Measurements from ENCODE around the gene ZNF672.
"Not testable (repeated sequence)": the region's sequence is repeated elsewhere in the genome, so short reads cannot be mapped to it uniquely, and the experiment has no call there.

The ZNF672 gene

DNA sequence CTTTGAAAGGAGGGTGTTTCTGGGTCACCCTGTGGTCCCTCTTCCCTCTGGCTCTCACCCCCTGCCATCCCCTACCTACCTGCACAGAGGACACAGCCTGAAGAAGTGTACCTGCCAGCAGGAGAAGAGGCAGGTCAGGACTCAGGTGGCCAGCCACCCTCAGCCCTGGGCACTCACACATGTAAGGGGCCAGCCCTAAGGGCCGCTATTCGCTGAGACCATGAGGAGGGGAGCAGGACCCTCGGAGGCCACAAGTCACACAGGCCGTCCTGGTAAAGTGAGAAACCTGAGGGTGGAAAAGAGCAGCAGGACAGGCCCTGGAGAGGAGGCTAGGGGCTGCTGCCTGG, 19.7 kb downstream of the ZNF672 start:
- DNase-seq, result no peak

DNA sequence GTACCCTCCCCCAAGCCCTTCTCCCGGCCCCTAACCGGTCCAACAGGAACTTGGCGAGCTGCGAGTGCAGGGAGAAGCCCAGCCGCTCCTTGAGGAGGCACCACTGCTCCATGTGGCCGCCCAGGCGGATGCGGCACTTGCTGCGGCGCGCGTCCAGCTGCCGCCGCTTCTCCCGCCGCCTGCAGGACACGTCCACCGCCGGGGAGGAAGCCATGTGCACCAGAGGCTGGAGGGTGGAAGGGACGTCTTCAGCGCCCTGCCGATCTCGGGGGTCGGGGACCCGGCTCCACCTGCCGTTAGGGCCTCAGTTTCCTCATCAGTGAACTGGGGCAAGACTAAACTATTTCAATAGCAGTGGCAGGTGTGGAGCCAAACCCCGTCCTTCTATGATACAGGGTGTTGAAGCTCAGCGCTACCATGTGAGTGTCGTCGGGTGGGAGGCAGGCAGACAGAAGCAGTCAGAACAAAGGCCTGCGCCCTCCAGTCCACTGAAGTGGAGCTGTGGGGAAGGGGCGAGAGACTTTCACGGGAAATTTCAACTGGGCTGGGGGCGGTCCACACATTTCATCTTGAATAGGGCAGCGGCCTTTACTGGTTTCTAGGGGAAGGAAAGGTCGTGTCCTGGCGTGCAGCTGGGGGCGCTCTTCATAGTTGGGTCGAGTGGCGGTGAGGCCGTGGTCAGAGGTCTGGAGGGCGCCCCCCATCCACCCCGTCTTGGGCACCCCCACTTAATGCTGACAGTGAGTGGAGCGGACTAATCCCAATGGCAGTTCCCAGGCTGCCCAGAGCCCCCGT, 20.3 kb downstream of the ZNF672 start:
- no peak for DNase-seq

DNA sequence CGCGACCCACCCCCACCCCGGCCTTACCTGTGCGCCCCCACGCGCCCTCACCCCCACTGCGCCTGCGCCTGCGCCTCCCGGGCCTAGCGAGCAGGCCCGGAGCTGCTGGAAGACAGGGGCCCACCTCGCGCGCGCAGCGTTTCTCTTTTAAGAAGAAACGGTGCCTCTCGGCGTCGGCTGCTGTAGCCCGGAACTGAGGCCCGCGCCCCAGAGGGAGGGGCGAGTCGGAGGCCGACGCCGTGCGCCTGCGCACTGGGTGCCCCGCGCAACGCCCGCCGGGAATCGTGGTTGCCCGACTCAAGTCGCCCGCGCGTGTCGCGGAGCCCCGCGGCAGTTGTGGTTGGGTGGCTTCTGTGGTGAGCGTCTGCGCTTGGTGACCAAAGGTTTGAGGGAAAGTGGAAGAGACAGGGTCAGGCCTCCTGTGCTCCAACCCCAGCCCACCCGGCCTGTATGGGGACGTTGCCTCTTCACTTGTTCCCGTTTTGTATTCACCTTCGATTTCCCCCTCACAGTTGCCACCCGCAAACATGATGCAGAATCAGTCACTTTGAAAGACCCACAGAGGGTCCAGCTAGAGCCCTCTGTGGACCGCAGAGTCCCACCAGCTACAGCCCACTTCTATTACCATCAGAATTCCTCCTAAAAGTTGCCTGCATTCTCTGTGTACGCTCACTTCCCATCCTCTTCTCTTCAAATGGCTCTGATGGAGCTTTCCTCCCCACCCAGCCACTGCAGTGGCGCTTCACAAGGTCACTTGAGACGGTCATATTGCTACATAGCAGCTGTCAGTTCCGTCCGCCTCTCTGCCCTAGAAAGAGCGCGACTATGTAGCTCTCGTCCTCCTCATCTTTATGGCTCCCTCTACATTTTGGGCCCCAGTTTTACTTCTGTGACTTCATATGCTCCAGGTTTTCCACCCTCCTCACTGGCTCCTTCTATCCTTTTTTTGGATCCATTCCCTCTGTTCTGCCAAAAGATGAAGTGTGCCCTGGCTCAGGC, 21.2 kb downstream of the ZNF672 start, which contains the start of gene ZNF692:
ZNF692 (minus strand) TSS at position 195 of the 999 bp plus-strand sequence. CDS start 776 bp downstream, outside the sequence.
- DNase-seq, result peak; percentile 51 to 84

DNA sequence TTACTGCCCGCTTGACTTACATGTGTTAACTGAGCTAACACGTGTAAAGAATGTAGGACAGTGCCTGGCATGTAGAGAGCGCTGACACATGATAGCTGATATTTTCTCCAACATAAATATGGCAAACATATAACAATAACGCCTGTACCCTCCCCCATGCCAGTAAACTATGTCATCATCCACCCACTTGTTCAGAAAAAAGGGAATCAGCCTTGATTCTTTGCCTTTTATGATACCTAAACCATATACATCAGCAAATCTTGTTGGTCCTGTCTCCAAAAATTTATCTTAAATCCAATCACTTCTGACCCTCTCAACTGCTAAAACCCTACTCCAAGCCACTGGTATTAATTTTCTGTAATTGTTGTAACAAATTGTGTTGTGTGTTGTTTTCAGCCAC, 22.0 kb downstream of the ZNF672 start:
- DNase-seq, result no peak

DNA sequence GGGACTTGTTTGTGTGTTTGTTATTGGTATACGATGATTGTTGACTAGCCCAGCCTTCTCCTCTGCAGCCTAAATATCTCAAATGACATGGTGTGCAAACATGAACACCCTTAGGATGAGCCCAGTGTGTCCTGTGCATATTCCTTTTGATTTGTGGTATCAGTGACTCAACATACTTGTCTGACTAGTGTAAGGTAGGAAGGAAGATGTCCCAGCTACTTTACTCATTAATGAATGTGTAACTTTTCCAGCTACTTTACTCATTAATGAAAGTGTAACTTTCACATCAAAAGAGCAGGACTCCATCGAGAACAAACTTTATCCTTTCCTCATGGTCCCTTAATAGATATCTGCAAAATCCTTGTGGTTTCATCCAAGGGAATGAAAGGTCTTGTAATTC, 23.6 kb downstream of the ZNF672 start:
- no peak for DNase-seq

DNA sequence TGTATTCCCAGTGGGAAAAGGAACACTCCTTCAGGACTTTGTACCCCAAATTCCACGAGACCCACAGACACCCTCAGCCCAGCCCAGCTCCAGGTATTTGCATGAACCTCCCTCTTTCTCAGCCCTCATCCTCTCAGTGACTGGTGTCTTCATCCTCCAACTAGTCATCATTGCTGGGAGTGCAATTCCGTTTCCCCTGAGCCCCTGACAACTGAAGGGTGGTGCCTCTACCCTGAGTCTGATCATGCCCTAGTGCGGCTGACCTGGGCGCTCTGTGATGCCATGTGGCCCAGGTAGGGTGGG, 24.6 kb downstream of the ZNF672 start:
- no peak for DNase-seq

DNA sequence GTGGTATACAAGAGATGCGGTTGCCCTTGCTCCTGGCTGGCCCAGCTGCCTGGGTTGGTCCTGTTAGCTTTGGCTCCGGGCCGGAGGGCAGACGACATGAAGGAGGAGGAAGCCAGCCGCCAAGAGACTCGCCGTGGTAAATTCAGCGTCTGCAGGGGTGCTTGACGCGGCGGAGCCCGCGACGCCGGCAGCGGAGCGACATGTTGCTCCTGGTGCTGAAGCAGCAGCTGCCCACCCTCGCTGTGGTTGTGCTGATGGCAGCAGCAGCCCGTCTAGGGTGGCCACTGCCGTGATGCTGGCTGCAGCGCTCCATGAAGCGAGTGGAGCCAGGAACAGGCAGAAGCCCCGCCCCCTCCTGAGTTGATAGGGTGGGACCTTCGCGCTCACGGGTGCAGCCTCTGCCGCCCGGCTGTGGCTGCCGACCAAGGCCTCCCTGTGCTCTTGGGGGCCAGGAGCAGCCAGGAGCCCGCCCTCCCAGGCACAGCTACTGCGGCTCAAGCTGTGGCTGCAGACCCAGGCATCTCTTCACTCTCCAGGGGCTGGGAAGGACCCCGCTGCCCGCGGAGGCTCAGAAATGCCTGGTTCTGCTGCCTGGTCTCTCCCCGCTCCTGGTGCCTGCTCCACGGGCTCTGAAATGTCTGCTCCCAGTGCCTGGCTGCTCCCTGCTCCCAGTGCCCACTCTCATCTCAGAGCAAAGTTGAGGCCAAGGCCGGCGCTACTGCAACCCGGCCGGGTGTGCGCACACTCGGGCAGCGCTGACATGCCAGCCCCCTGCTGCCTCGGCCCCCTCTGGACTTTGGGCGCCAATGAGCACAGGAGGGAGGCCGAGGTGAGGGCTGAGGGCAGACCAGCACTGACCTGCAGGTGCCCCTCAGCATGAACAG, 25.2 kb downstream of the ZNF672 start:
- peak; percentile 69 to 77 for DNase-seq

DNA sequence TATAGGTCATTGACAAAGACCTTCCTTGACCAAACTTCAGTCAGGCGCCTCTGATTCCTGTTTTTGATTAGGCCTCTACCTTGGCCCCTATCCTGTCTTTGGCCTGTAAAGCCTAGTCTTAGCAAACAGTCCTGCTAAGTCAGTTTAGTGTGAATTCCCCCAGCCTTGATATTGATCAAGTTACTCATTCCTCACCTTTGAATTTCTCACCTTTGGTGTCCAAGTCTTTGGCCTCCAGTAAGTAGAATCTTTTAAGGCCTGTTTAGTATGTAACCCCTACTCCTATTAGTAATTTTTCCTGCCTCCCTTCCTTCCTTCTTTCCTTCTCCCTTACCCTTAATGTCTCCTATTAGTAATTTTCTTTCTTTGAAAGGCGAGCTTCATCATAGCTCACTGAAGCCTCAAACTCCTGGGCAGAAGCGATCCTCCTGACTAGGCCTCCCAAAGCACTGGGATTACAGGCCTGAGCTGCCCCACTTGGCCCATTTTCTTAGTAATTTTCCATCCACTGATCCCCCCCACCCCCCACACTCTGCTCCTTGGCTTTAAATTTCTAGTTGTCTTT, 33.9 kb downstream of the ZNF672 start:
- no peak for DNase-seq

DNA sequence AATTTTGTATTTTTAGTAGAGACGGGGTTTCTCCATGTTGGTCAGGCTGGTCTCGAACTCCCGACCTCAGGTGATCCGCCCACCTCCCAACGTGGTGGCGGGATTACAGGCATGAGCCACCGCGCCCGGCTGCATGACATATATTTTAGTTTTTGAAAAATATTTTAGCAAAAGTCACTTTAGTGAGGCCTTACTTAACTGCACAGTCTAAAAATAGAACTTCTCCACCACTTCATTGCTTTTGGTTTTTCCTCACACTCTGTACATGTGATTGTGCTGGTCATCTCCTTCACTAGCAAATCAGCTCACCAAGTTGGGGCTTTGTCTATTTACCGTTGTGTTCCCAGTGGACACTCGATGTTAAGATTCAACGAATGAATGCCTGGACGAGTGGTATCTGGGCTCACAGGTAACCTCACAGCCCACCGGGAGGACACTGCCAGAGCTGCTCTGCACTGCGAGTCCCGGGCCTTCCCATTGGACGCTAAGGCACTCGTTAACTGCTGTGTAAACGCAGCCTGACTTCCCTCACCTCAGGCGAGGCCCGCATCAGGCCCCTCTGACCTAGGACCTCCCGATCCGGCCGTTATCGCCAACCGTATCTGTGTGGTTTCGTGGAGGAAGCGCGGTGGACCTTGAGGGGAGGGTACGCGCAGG, 34.9 kb downstream of the ZNF672 start:
- peak in 1 of 2 experiments; percentile 38 for DNase-seq

DNA sequence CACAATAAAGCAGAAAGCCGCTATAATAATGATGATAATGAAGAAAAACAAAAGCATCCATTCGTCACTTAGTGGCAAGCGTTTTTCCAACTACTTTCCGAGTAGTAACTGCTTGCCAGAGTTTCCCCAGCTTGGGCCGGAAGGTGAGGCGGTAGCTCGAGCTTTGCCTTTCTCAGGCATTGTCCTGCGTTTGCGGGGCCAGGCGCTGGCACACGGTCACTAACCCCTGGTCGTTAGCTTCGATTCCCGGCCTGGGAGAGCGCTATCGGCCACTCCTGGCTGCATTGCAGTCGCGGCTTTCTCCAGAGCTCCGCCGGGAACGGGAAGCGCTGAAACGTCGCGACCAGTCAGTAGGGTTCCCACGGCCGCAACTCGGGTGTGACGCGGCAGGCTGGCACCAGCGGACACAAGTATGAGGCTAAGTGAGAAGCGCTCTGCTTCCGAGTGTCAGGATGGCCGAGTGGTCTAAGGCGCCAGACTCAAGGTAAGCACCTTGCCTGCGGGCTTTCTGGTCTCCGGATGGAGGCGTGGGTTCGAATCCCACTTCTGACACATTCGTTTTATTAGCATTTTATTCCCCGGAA, 35.5 kb downstream of the ZNF672 start:
- DNase-seq, result peak; percentile 79 to 94

DNA sequence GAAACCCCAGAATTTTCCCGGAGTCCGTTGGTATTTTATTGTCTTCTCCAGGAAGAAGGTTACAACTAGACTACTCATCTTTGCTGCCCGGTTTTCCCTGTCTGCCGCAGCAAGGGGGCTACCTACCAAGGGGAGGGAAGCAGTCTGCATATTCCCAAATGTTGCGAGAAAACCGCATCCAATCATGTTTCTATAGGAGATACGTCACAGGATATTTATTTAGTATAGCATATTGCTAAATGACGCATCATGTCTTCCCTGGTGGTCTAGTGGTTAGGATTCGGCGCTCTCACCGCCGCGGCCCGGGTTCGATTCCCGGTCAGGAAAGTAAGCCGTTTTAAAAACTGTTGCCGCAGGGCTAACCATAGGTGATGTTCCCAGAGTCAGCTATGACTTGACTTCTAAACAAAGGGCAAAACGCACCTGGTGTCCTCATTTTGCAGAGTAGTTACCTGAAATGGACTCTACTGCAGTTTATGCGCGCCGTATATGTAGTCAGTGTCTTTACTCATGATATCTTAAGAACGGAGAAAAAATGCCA, 36.0 kb downstream of the ZNF672 start:
- peak; percentile 57 to 89 for DNase-seq

DNA sequence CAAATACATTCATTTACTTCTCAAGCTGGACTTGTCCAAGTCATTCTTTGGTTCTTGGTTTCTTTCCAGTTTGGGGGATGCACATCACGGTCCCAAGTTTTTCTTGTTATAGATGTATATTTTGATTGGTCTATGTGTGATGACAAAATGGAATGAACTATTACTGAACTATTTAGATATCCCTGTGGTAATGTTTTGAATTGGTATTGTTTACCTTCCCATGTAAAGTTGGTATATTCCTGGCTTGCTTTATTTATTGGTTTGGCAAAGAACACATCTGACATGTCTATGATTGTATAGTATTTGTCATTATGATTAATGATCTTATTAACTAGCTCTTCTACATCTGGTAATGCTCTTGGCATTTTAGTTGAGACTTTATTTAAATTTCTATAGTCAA, 43.2 kb downstream of the ZNF672 start:
- no peak for DNase-seq

DNA sequence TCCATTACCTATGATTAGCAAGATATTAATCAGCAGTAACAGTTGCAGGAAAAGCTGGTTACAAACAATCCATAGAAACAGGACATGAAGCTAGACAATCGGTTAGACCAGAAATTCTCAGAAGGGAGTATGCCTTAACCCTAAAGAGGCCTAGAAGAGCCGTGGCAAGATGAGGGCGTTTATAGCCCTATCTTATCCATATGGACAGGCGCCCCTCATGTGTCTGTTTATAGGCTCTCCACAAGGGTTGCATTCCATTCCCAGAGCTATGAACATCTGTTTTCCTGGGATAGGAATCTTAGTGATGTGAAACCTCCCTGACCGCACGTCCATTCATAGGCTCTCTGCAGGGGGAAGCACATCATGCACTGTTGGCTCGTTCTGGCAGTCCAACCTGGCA, 44.4 kb downstream of the ZNF672 start:
- DNase-seq, result not testable (repeated sequence)

DNA sequence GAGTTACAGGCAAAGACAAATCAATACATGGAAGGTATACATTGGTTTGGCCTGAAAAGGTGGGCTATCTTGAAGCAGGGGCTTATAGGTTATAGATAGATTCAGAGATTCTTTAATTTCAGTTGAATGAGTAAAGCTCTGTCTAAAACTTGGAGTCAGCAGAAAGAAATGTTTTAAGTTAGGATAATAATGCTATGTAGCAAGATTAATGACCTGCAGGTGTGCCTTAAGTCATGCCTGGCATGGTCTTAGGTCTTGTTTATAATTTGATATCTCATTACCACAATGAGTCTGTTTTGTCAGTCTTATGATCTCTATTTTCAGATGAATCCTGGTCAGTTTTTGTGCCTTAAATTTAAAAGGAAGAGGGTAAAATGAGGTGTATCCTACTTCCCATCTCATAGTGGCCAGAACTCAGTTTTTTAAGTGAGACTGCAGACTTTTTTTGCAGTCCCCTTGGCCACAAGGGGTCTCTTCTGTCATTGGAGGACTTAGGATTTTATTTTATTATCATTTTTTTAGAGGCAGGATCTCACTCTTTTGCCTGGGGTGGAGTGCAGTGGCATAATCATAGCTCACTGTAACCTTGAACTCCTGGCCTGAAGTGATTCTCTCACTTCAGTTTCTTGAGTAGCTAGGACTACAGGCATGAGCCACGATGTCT, 46.7 kb downstream of the ZNF672 start:
- DNase-seq, result no peak

DNA sequence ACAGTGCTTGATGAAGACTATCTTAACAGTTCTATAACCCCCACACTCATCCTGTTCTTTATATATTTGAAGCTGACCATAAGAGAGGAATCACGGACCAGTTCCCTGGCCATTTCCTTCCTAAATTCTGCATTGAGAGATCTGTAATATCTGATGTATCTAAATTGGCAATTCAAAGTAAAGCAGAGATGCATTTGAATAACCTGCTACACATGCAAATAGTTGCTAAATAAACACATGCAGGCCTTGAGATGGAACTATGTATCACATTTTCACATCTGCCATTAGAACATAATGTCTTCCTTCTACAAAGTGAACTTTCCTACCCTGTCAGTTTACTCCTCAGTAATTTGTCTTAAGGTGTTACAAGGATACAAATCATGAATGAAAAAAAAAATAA, 47.6 kb downstream of the ZNF672 start:
- DNase-seq, result no peak

DNA sequence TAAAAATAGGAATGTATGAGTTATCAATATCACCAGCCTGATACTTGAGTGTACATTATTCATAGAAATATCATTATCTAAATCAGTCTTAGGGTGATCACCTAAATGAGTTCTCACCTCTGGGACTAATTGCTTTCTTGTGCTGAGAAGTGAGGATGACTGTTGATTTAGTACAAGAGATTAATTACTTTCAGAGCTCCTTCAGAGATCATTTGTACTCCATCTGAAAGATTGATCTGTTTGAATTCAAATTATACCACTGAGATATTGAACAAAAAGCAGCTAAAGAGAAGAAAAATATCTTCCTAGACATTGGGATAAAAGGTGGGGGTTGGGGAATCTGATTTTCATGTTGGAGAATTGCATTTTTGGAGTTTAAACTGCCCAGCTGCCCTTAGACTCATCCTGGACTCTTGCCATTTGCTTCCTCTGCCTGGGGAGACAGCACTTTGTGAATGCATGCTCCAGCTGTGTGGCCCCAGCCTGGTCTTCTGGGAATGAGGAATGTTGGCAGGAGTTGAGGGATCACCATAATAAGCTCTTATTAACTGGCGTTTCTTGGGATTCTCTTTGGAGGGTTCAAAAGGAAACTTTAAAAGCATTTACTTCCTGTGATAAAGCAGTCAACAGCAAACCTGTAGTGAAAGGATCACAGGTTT, 48.3 kb downstream of the ZNF672 start:
- DNase-seq, result no peak

DNA sequence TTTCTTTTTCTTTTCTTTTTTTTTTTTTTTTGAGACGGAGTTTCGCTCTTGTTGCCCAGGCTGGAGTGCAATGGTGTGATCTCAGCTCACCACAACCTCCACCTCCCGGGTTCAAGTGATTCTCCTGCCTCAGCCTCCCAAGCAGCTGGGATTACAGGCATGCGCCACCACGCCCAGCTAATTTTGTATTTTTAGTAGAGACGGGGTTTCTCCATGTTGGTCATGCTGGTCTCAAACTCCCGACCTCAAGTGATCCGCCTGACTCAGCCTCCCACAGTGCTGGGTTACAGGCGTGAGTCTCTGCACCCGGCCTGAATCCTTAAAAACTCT, 51.9 kb downstream of the ZNF672 start:
- DNase-seq, result not testable (repeated sequence)

DNA sequence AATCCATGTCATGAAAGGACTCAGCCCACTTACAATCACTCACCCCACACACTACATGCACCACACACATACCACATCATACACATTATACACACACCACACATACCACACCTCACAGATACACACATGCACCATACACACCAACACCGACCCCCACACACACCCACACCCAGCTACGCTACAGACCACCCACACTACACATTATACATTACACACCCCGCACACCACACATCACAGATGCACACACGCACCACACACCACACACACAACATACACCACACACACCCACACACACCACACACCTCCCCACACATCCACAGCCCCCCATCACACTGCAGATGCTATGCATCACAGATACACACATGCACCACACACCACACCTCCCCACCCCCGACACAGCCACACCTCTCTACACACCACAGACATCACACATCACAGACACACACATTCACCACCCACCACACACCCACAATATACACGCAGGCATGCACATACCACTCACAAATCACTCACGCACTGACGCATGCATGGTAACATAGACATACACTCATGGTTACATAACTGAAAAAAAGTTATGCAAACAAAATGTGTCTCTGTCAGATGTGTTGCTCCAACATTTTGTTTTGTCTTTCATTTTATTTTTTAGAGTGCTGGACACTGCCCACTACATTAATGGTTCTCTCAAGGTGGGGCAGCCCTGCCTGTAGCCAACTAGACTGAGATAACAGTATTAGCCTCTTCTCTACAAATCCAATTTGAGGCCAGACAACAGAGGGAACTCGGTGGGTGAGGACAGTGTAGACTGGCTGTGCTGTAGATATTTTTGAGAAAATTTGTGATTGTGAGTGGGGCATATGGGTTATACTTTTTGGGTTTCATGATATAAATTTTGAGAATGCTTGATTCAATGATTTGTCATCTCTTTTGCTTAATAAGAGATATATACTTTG, 52.8 kb downstream of the ZNF672 start:
- DNase-seq, result no peak

DNA sequence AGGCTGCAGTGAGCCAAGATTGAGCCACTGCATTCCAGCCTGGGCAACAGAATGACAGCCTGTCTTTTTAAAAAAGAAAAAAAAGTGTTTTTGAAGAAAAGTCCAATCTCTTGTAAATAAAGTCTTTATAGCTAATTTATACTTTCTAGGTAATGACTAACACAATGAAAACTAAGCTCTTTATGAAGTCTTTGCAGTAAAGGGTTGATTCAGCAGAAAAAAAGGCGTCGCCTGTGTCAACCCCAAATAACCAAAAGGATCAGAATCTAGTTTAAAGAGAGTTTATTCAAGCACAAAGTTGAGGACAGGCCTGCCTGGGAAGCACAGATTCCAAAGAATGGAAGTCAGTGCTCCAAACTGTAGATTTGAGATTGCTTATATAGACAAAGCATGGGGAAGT, 53.7 kb downstream of the ZNF672 start:
- no peak for DNase-seq
